HEK293 (cell line): Measurements from ENCODE around the gene ZNF334.
A peak's percentile ranks its signal among the peaks of the same experiment; 100 is the strongest.

Source experiments
- CTCF ChIA-PET: fragments of 350-600 bp; formaldehyde crosslinking; extraction: SDS; loops from one replicate; lab custom pipeline; 2021; ENCODE audit warnings: antibody characterized with exemption; lab: Yijun Ruan, JAX
- POLR2A ChIA-PET: fragments of 300-600 bp; formaldehyde crosslinking; extraction: SDS; loops from one replicate; lab custom pipeline; 2020; ENCODE audit warnings: antibody characterized with exemption, inconsistent platforms; lab: Yijun Ruan, JAX
- H3K27ac ChIP-seq: fragments of 200-500 bp; sonication (Bioruptor generic); 2 replicates; pipeline ENCODE4 v1.5.1; 2014; ENCODE audit warnings: low read depth, low read length, control low read depth, inconsistent platforms; ENCODE audit errors: extremely low read depth
- H3K36me3 ChIP-seq, 2 experiments: fragments of 200-500 bp in 1 of 2; sonication (Bioruptor generic) in 1 of 2; 1 replicate in 1 of 2; 2 replicates in 1 of 2; pipeline ENCODE4 v1.5.1; 2014 to 2017; ENCODE audit warnings: inconsistent platforms in 2 of 2, low read length in 2 of 2; ENCODE audit not compliant: control insufficient read depth in 2 of 2, insufficient read depth in 1 of 2
- H3K4me1 ChIP-seq: fragments of 200-500 bp; sonication (Bioruptor generic); 2 replicates; pipeline ENCODE4 v1.5.1; 2014; ENCODE audit warnings: mild to moderate bottlenecking, low read length, inconsistent platforms; ENCODE audit not compliant: control insufficient read depth, insufficient read depth
- H3K4me3 ChIP-seq: 2 replicates; pipeline ENCODE4 v1.5.1; 2011; ENCODE audit warnings: low read depth, mild to moderate bottlenecking, control low read depth, low read length, moderate library complexity
- H3K9me3 ChIP-seq: fragments of 200-500 bp; sonication (Bioruptor generic); 2 replicates; pipeline ENCODE4 v1.5.1; 2014; ENCODE audit warnings: low read depth, low read length, inconsistent platforms; ENCODE audit not compliant: control insufficient read depth, insufficient read depth
- INSM2 ChIP-seq: fragments of 450-650 bp; formaldehyde crosslinking; IDR thresholded peaks from 2 replicates; pipeline ENCODE4 v1.5.1; 2016; ENCODE audit warnings: missing biosample characterization, missing genetic modification characterization
- TCF7L2 ChIP-seq: IDR thresholded peaks from 2 replicates; pipeline ENCODE4 v1.6.1; 2011; ENCODE audit warnings: low read depth, mild to moderate bottlenecking, inconsistent platforms, low read length, moderate library complexity, borderline replicate concordance
- ZEB2 ChIP-seq: fragments of 450-650 bp; formaldehyde crosslinking; IDR thresholded peaks from 2 replicates; pipeline ENCODE4 v1.5.1; 2016; ENCODE audit warnings: missing biosample characterization, missing genetic modification characterization
- ZFHX2 ChIP-seq: fragments of 450-650 bp; formaldehyde crosslinking; conservative IDR thresholded peaks from 2 replicates; pipeline ENCODE4 v1.5.1; 2016; ENCODE audit warnings: missing biosample characterization, missing genetic modification characterization
- ZFP3 ChIP-seq: fragments of 450-650 bp; formaldehyde crosslinking; IDR thresholded peaks from 2 replicates; pipeline ENCODE4 v1.5.1; 2016; ENCODE audit warnings: low read depth, missing biosample characterization, missing genetic modification characterization
- ZIC2 ChIP-seq: fragments of 450-650 bp; formaldehyde crosslinking; IDR thresholded peaks from 2 replicates; pipeline ENCODE4 v1.5.1; 2016; ENCODE audit warnings: missing biosample characterization, missing genetic modification characterization
- ZNF133 ChIP-seq: fragments of 450-650 bp; formaldehyde crosslinking; IDR thresholded peaks from 2 replicates; pipeline ENCODE4 v1.5.1; 2016; ENCODE audit warnings: missing biosample characterization, missing genetic modification characterization
- ZNF138 ChIP-seq: fragments of 450-650 bp; formaldehyde crosslinking; IDR thresholded peaks from 2 replicates; pipeline ENCODE4 v1.5.1; 2016; ENCODE audit warnings: missing biosample characterization, missing genetic modification characterization, borderline replicate concordance
- ZNF174 ChIP-seq: fragments of 450-650 bp; formaldehyde crosslinking; IDR thresholded peaks from 2 replicates; pipeline ENCODE4 v1.5.0; 2017; ENCODE audit warnings: missing biosample characterization, mild to moderate bottlenecking, missing genetic modification characterization
- ZNF585B ChIP-seq: fragments of 450-650 bp; formaldehyde crosslinking; IDR thresholded peaks from 2 replicates; pipeline ENCODE4 v1.5.1; 2016; ENCODE audit warnings: missing biosample characterization, missing genetic modification characterization
- ZNF837 ChIP-seq: fragments of 450-650 bp; formaldehyde crosslinking; IDR thresholded peaks from 2 replicates; pipeline ENCODE4 v1.5.1; 2016; ENCODE audit warnings: missing biosample characterization, missing genetic modification characterization
- ZNF843 ChIP-seq: fragments of 450-650 bp; formaldehyde crosslinking; IDR thresholded peaks from 2 replicates; pipeline ENCODE4 v1.5.1; 2016; ENCODE audit warnings: missing biosample characterization, missing genetic modification characterization
- ZXDB ChIP-seq: fragments of 450-650 bp; formaldehyde crosslinking; IDR thresholded peaks from 2 replicates; pipeline ENCODE4 v1.5.1; 2016; ENCODE audit warnings: missing biosample characterization, missing genetic modification characterization
- TF ChIP-seq, protein P1 (sequence below): fragments of 450-650 bp; formaldehyde crosslinking; IDR thresholded peaks from 2 replicates; pipeline ENCODE4 v1.5.1; 2016; ENCODE audit warnings: missing biosample characterization, missing genetic modification characterization
- TF ChIP-seq, protein P2 (sequence below): fragments of 450-650 bp; formaldehyde crosslinking; IDR thresholded peaks from 2 replicates; pipeline ENCODE4 v1.5.1; 2016; ENCODE audit warnings: missing biosample characterization, missing genetic modification characterization
- TF ChIP-seq, protein P3 (sequence below): fragments of 450-650 bp; formaldehyde crosslinking; IDR thresholded peaks from 2 replicates; pipeline ENCODE4 v1.5.1; 2017; ENCODE audit warnings: missing biosample characterization, missing genetic modification characterization
- TF ChIP-seq, protein P4 (sequence below): fragments of 450-650 bp; formaldehyde crosslinking; IDR thresholded peaks from 2 replicates; pipeline ENCODE4 v1.5.1; 2016; ENCODE audit warnings: missing biosample characterization, missing genetic modification characterization

ZNF334 gene

GRCh38 chr20:46558511-46558959 lies 45.2 kb upstream of the ZNF334 start (continued):
- TF ChIP-seq, protein P1, sequence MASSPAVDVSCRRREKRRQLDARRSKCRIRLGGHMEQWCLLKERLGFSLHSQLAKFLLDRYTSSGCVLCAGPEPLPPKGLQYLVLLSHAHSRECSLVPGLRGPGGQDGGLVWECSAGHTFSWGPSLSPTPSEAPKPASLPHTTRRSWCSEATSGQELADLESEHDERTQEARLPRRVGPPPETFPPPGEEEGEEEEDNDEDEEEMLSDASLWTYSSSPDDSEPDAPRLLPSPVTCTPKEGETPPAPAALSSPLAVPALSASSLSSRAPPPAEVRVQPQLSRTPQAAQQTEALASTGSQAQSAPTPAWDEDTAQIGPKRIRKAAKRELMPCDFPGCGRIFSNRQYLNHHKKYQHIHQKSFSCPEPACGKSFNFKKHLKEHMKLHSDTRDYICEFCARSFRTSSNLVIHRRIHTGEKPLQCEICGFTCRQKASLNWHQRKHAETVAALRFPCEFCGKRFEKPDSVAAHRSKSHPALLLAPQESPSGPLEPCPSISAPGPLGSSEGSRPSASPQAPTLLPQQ (tag by site-specific recombination) = no peak
- TF ChIP-seq, protein P2, sequence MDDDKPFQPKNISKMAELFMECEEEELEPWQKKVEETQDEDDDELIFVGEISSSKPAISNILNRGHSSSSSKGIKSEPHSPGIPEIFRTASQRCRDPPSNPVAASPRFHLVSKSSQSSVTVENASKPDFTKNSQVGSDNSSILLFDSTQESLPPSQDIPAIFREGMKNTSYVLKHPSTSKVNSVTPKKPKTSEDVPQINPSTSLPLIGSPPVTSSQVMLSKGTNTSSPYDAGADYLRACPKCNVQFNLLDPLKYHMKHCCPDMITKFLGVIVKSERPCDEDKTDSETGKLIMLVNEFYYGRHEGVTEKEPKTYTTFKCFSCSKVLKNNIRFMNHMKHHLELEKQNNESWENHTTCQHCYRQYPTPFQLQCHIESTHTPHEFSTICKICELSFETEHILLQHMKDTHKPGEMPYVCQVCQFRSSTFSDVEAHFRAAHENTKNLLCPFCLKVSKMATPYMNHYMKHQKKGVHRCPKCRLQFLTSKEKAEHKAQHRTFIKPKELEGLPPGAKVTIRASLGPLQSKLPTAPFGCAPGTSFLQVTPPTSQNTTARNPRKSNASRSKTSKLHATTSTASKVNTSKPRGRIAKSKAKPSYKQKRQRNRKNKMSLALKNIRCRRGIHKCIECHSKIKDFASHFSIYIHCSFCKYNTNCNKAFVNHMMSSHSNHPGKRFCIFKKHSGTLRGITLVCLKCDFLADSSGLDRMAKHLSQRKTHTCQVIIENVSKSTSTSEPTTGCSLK (tag by site-specific recombination) = no peak
- peak; percentile 30 for TF ChIP-seq ZIC2 (tag by site-specific recombination)

DNA sequence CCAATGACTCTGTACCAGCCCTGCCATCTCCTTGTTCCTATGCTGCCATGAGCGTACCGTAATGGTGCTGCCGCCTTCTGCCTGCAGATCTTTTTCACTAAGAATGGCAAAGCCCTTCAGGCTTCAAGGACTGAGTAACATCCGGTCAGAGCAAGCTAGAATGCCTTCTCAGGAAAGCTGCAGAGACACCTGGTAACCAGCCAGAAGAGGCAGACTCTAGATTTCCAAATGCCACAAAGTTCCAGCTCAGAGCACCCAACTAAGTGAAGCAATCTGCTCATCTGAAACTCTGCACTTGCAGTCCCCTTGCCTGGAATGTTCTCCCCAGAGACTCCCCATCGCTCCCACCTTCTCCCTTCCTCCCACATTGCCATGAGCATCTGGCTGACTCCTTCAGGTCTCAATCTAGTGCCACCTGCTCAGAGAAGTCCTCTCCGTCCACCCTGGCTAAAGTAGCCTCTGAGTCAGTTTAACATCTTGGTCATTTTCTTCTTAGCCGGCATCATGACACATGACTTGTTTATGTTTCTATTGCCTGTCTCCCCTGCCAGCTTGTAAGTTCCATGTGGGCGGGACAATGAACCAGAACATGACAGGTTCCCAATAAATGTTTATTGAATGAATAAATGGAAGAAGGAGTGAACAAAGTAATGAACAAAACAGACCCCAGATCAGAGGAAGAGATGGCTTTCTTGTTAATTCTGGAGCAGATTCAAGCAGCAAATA lies 44.0 kb upstream of the ZNF334 start:
- Histone ChIP-seq H3K36me3 (no peaks in the 10 kb centered on the region), H3K4me1 (peaks cover 2% of the 10 kb centered on the region; the same call in 1 of the 2 replicates), H3K4me3 (no peak overlapping the region)
- ChIA-PET CTCF (no interaction called here), POLR2A (no interaction called here)
- TF ChIP-seq ZNF174 (tag by site-specific recombination) (no peak), ZFHX2 (peak; percentile 15; the same call in 1 of the 2 replicates)
- TF ChIP-seq, all 188 proteins: peak for 1
- Histone ChIP-seq H3K9me3 (no peaks in the 10 kb centered on the region), H3K27ac (no peak overlapping the region)

- no peak overlapping the region for H3K4me3 ChIP-seq
- no peak for TF ChIP-seq ZNF837
- no peak for TF ChIP-seq TCF7L2
- no peak for TF ChIP-seq ZEB2 (tag by site-specific recombination)
- TF ChIP-seq, protein P3, sequence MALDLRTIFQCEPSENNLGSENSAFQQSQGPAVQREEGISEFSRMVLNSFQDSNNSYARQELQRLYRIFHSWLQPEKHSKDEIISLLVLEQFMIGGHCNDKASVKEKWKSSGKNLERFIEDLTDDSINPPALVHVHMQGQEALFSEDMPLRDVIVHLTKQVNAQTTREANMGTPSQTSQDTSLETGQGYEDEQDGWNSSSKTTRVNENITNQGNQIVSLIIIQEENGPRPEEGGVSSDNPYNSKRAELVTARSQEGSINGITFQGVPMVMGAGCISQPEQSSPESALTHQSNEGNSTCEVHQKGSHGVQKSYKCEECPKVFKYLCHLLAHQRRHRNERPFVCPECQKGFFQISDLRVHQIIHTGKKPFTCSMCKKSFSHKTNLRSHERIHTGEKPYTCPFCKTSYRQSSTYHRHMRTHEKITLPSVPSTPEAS (tag by site-specific recombination) = 0 out of 2 replicates have a peak, but pooled peaks have one; percentile 17
- H3K4me1 ChIP-seq = 0 out of 2 replicates have a peak, but pooled peaks cover 2% of the 10 kb centered on the region
- POLR2A ChIA-PET = no interaction called here
- no peaks in the 10 kb centered on the region for H3K36me3 ChIP-seq
- H3K9me3 ChIP-seq = no peaks in the 10 kb centered on the region
- no peak overlapping the region for H3K27ac ChIP-seq
- CTCF ChIA-PET = no interaction called here
Observed at GRCh38 chr20:46555370-46555956, 42.1 kb upstream of the ZNF334 start.

DNA sequence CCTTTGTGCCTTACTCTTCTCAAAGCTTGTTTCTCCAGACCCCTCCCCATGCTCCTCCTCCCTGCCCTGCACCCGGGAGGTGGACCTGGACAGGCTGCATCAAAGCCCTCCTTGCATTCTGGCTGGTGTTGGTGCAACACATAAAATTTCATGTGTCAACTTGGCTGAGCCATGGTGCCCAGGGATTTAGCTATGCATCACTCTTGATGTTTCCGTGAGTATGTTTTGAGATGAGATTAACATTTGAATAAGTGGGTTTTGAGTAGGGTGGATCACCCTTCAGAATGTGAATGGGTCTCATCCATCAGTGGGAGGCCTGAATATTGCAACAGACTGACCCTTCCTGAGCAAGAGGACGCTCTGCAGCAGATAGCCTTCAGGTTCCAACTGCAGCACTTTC lies 41.5 kb upstream of the ZNF334 start:
- Histone ChIP-seq H3K9me3 (no peaks in the 10 kb centered on the region), H3K36me3 (no peaks in the 10 kb centered on the region), H3K4me3 (no peak overlapping the region), H3K27ac (no peak overlapping the region), H3K4me1 (0 out of 2 replicates have a peak, but pooled peaks cover 2% of the 10 kb centered on the region)
- POLR2A ChIA-PET = no interaction called here
- CTCF ChIA-PET = no interaction called here
- TF ChIP-seq ZNF837 = no peak
- TF ChIP-seq ZNF843 = no peak
- TF ChIP-seq ZNF585B (tag by site-specific recombination) = no peak
- TF ChIP-seq ZNF133 (tag by site-specific recombination) = no peak
- TF ChIP-seq, protein P4, sequence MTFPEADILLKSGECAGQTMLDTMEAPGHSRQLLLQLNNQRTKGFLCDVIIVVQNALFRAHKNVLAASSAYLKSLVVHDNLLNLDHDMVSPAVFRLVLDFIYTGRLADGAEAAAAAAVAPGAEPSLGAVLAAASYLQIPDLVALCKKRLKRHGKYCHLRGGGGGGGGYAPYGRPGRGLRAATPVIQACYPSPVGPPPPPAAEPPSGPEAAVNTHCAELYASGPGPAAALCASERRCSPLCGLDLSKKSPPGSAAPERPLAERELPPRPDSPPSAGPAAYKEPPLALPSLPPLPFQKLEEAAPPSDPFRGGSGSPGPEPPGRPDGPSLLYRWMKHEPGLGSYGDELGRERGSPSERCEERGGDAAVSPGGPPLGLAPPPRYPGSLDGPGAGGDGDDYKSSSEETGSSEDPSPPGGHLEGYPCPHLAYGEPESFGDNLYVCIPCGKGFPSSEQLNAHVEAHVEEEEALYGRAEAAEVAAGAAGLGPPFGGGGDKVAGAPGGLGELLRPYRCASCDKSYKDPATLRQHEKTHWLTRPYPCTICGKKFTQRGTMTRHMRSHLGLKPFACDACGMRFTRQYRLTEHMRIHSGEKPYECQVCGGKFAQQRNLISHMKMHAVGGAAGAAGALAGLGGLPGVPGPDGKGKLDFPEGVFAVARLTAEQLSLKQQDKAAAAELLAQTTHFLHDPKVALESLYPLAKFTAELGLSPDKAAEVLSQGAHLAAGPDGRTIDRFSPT (tag by site-specific recombination) = no peak
- TF ChIP-seq INSM2 (tag by site-specific recombination) = no peak
- no peak for TF ChIP-seq ZFP3 (tag by site-specific recombination)
- no peak for TF ChIP-seq ZXDB (tag by site-specific recombination)
- TF ChIP-seq ZNF138 (tag by site-specific recombination) = no peak
